ENCODE results near the gene STIP1. TPM values are rescaled to one million over a fixed set of nuclear protein-coding genes. Genes with fewer than 3 reads are reported as not detected.

STIP1 gene
- total RNA-seq, 1 experiment from 2014 or later = 338 TPM

DNA sequence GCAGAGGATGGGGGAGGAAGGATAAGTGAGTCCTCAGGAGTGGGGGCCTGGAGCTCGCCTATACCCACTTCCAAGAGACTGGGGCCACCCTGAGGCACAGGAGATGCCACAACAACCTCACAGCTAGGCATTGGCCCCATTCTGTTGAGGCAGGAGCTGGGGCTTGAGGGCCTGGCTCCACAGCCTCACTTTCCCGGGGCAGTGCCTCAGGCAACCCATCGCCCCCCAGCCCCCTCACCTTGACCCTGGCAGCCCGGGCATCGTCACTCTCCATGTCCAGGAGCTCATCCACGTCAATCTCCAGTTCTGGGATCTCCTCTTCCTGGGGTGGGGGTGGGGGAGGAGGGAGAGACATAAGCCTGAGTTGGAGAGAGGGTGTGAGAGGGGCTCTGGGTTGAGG, 59.0 kb downstream of the STIP1 start:
- Histone ChIP-seq H3K56ac (ENCODE audit: insufficient read length, low read depth, low read length) (no peak overlapping the region), H3K23ac (ENCODE audit: insufficient read length, low read depth, low read length) (no peak overlapping the region), H3T11ph (ENCODE audit: low read length) (no peak overlapping the region), H3K4me1 (ENCODE audit: insufficient read depth, low read length) (peaks cover 7% of the 10 kb centered on the region; the same call in 1 of the 2 replicates), H3K4me2 (ENCODE audit: insufficient read depth, insufficient read length, low read length) (peak overlapping the region; percentile 39), H2BK120ac (ENCODE audit: low read depth, low read length, poor library complexity, severe bottlenecking) (no peak overlapping the region), H4K20me1 (ENCODE audit: control insufficient read depth, insufficient read depth, insufficient read length) (no peaks in the 10 kb centered on the region), H4K91ac (ENCODE audit: insufficient read length, low read depth, low read length) (no peak overlapping the region), H3K14ac (ENCODE audit: insufficient read depth, low read length) (no peak overlapping the region), H2AK5ac (ENCODE audit: insufficient read length, low read length) (no peak overlapping the region), H2BK15ac (ENCODE audit: low read depth, low read length) (no peak overlapping the region), H3K23me2 (ENCODE audit: insufficient read length, low read depth, low read length, poor library complexity, severe bottlenecking) (peaks cover 21% of the 10 kb centered on the region), H3K9ac (ENCODE audit: extremely low read depth, insufficient read length, low read length) (no peak overlapping the region), H2AFZ (ENCODE audit: low read length) (no peak overlapping the region), H3K27ac (ENCODE audit: insufficient read length, low read depth, low read length) (no peak overlapping the region), H3K9me3 (ENCODE audit: control insufficient read depth, low read depth, low read length) (no peaks in the 10 kb centered on the region), H2BK20ac (ENCODE audit: low read depth, low read length, poor library complexity, severe bottlenecking) (no peak overlapping the region), H4K5ac (ENCODE audit: insufficient read length, low read depth, low read length) (no peak overlapping the region), H4K8ac (replicated peaks; ENCODE audit: insufficient read length, low read depth, low read length) (no peak overlapping the region), H3K79me1 (ENCODE audit: insufficient read depth, low read depth, low read length, poor library complexity, severe bottlenecking) (no peaks in the 10 kb centered on the region), H3K79me2 (ENCODE audit: insufficient read depth, low read length) (peaks cover 9% of the 10 kb centered on the region; the same call in 1 of the 2 replicates), H3K18ac (ENCODE audit: insufficient read length, low read depth, low read length) (no peak overlapping the region), H2BK5ac (ENCODE audit: insufficient read length, low read length) (no peak overlapping the region), H2BK12ac (ENCODE audit: insufficient read length, low read depth, low read length) (no peak overlapping the region), H3K27me3 (ENCODE audit: insufficient read depth, low read length) (no peaks in the 10 kb centered on the region), H3K4ac (ENCODE audit: low read depth, low read length) (no peak overlapping the region)
- TF ChIP-seq, protein P1, sequence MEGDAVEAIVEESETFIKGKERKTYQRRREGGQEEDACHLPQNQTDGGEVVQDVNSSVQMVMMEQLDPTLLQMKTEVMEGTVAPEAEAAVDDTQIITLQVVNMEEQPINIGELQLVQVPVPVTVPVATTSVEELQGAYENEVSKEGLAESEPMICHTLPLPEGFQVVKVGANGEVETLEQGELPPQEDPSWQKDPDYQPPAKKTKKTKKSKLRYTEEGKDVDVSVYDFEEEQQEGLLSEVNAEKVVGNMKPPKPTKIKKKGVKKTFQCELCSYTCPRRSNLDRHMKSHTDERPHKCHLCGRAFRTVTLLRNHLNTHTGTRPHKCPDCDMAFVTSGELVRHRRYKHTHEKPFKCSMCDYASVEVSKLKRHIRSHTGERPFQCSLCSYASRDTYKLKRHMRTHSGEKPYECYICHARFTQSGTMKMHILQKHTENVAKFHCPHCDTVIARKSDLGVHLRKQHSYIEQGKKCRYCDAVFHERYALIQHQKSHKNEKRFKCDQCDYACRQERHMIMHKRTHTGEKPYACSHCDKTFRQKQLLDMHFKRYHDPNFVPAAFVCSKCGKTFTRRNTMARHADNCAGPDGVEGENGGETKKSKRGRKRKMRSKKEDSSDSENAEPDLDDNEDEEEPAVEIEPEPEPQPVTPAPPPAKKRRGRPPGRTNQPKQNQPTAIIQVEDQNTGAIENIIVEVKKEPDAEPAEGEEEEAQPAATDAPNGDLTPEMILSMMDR (conservative IDR thresholded peaks at IDR 0.05) = no peak
- Mint-ChIP-seq H3K27me3 (ENCODE audit: low read depth) (no peaks in the 10 kb centered on the region), H3K36me3 (ENCODE audit: insufficient read depth in 1 of 3, low read depth in 3 of 3) (peaks cover 12 to 22% (median 13%) of the 10 kb centered on the region in 3 experiments), H3K27ac (peak overlapping the region in 1 of 3 experiments; percentile 48; a peak in 1 of 7 replicates), H3K4me1 (peaks cover 40 to 48% of the 10 kb centered on the region in 2 experiments), H3K4me3 (peak overlapping the region; percentile 88 to 94), H3K9me3 (no peaks in the 10 kb centered on the region; a peak in 1 of 5 replicates)
- DNase-seq = no peak
- no CpG with 5 or more reads among the region's 6 CpGs for WGBS (ENCODE audit: extremely low coverage, insufficient read length, low lambda C conversion rate)

Data from H9 (cell line).